VCaP (cell line): ENCODE results near the gene PIAS4.

ENCODE experiments used
- H3K27ac ChIP-seq: fragments of 450-650 bp; 2 replicates; pipeline ENCODE4 v1.5.1; 2017
- TF ChIP-seq, protein P1 (sequence below): fragments of 450-650 bp; conservative IDR thresholded peaks from 2 replicates; pipeline ENCODE4 v1.5.1; 2017; ENCODE audit warnings: mild to moderate bottlenecking, moderate library complexity

Gene PIAS4

DNA sequence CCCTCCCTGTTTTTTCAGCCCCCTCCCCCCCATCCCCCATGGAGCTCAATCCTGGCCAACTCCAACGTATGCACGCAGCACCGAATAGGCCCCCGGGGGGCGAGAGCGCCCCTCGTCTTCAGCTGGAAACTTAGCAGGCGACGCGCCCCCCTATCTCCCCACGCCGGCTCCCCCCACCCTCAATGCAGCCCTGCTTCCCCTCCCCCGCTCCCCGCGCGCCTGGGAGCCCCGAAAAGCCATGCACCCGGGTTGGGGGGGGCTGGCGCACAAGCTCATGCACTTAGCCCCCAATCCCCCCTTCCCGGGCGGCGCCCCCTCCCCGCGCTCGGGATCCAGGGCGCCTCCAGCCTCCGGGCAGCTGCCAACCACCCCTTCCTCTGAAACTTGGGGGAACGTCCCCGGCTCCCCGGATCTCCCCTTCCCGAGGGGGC is 58.7 kb downstream of the PIAS4 start:
- TF ChIP-seq, protein P1, sequence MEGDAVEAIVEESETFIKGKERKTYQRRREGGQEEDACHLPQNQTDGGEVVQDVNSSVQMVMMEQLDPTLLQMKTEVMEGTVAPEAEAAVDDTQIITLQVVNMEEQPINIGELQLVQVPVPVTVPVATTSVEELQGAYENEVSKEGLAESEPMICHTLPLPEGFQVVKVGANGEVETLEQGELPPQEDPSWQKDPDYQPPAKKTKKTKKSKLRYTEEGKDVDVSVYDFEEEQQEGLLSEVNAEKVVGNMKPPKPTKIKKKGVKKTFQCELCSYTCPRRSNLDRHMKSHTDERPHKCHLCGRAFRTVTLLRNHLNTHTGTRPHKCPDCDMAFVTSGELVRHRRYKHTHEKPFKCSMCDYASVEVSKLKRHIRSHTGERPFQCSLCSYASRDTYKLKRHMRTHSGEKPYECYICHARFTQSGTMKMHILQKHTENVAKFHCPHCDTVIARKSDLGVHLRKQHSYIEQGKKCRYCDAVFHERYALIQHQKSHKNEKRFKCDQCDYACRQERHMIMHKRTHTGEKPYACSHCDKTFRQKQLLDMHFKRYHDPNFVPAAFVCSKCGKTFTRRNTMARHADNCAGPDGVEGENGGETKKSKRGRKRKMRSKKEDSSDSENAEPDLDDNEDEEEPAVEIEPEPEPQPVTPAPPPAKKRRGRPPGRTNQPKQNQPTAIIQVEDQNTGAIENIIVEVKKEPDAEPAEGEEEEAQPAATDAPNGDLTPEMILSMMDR = no peak
- peak overlapping the region; percentile 90 for H3K27ac ChIP-seq

GRCh38 chr19:4066682-4067395 is 59.3 kb downstream of the PIAS4 start, which contains the start of gene ZBTB7A:
Gene ZBTB7A (minus strand): TSS chr19:4066899. CDS start chr19:4055232, 11,667 bp downstream.
- H3K27ac ChIP-seq = peak within 1 kb of the TSS; percentile 90

DNA sequence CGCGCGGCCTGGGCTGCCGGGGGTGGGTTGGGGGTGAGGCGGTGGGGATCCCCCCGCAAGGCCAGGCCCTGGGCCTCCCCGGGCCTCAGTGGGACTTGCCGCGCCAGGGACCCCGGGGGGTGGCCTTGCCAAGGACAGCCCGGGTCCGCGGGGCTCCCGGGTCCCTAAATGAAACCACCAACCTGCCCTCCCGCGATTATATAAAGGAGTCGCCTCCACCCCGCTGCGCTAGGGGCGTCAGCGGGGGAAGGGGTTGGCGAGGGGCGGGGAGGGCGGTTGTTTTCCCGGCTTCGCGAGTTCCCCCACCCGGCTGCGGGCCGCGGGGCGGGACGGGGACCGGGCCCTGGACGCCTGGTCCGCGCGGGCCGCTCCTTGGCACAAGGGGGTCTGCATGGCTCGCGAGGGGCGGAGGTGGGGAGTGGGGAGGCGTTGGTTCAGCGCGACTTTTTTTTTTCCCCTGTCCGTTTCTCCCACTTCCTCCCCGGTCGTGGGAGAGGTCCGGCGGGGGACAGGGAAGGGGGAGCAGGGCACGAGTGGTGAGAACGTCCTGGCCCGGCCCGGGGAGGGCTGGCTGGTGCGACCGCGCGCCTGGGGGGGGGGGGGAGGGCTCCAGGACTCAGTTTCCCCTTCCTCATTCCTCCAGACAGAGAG is 60.0 kb downstream of the PIAS4 start:
- peak overlapping the region; percentile 90 for H3K27ac ChIP-seq
- TF ChIP-seq, protein P1 = no peak

More at GRCh38 chr19:4066682-4067395, 59.3 kb downstream of the PIAS4 start, which contains the start of gene ZBTB7A:
- TF ChIP-seq, protein P1 = no peak

DNA sequence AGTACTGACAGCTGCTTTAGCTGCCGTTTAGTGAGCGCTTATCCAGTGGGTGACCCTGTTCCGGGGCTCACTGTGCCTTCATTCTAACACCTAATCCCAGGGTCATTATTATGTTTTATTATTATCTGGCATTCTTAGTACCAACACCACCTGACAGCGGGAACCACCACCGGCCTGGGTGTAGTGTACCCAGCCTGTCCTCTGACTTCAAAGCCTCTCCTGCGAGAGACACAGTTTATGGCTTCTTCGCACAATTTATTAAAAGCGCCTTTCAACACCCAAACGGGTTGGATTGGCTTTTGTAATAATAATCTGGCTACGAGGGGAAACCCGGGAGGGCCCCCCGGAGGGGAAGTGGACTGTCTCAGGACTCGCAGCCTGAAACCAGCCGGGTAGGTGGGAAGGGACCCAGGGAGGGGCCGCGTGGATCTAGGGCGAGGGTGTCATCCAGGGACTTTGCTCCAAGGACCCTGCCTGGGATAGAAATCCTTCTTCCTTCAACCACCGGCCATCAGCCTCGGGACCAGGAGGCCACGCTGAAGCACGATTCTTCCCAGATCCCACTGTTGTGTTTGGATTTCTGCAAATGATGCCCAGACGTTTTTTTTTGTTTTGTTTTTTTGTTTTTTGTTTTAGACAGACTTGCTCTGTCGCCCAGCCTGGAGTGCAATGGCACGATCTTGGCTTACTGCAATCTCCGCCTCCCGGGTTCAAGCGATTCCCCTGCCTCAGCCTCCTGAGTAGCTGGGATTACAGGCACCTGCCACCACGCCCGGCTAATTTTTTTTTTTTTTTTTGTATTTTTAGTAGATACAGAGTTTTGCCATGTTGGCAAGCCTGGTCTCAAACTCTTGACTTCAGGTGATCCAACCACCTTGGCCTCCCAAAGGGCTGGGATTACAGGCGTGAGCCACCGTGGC is 60.8 kb downstream of the PIAS4 start:
- H3K27ac ChIP-seq = peak overlapping the region; percentile 90; the same call in 1 of the 2 replicates
- TF ChIP-seq, protein P1 = no peak

GRCh38 chr19:4069331-4069959 is 61.9 kb downstream of the PIAS4 start:
- H3K27ac ChIP-seq = no peak overlapping the region
- TF ChIP-seq, protein P1 = no peak

DNA sequence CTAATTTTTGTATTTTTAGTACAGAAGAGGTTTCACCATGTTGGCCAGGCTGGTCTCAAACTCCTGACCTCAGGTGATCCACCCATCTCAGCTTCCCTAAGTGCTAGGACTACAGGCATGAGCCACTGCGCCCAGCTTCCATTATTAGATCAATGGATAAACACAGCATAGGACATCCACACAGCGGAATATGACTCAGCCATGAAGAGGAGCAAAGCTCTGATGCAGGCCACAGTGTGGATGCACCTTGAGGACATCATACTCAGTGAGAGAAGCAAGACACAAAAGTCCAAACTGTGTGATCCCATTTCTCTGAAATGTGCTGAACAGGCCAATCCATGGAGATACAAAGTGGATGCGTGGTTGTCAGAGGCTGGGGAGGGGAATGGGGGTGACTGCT is 64.1 kb downstream of the PIAS4 start:
- no peak overlapping the region for H3K27ac ChIP-seq
- TF ChIP-seq, protein P1 = no peak
